Type B pancreatic cell (in vitro differentiated cells): ENCODE measurements around the gene CDAN1. TPM values are rescaled to one million over a fixed set of nuclear protein-coding genes. Genes with fewer than 3 reads are reported as not detected.

Experiments
- DNase-seq: peaks from one replicate; pipeline ENCODE4 v3.0.0; 2021; ENCODE audit warnings: mixed read lengths; ENCODE audit not compliant: unreplicated experiment; ENCODE audit errors: extremely low spot score
- H3K27ac Mint-ChIP-seq: 2 replicates; pipeline ENCODE4 v1.8.0; 2021; ENCODE audit warnings: mild to moderate bottlenecking, mixed read lengths
- H3K27me3 Mint-ChIP-seq: 2 replicates; pipeline ENCODE4 v1.8.0; 2021; ENCODE audit warnings: mixed read lengths
- H3K36me3 Mint-ChIP-seq: 2 replicates; pipeline ENCODE4 v1.8.0; 2021; ENCODE audit warnings: mixed read lengths
- H3K4me1 Mint-ChIP-seq: one replicate; pipeline ENCODE4 v1.8.0; 2021; ENCODE audit warnings: mixed read lengths; ENCODE audit not compliant: unreplicated experiment
- H3K4me3 Mint-ChIP-seq: 2 replicates; pipeline ENCODE4 v1.8.0; 2021; ENCODE audit warnings: mild to moderate bottlenecking, mixed read lengths
- H3K9me3 Mint-ChIP-seq: 2 replicates; pipeline ENCODE4 v1.8.0; 2021; ENCODE audit warnings: mixed read lengths
- CTCF ChIP-seq: fragments of 200-600 bp; sonication (generic); conservative IDR thresholded peaks from 2 replicates; pipeline ENCODE4 v1.5.0; 2021; ENCODE audit warnings: antibody characterized with exemption, mild to moderate bottlenecking
- total RNA-seq: library from RNA; stranded (reverse); gene quantifications from 2 replicates; pipeline ENCODE4 v1.2.1, GENCODE V29; 2021; ENCODE audit warnings: low replicate concordance

CDAN1 gene
- total RNA-seq, 1 donor from 2014 or later: 37.2 TPM

GRCh38 chr15:42759093-42759492 is 22.2 kb upstream of the CDAN1 start:
- peaks cover 26% of the 10 kb centered on the region for H3K36me3 Mint-ChIP-seq
- H3K4me1 Mint-ChIP-seq: no peaks in the 10 kb centered on the region
- H3K27me3 Mint-ChIP-seq: no peaks in the 10 kb centered on the region
- H3K27ac Mint-ChIP-seq: no peak overlapping the region
- peaks cover 10% of the 10 kb centered on the region for H3K9me3 Mint-ChIP-seq
- no peak for DNase-seq
- no peak for TF ChIP-seq CTCF
- H3K4me3 Mint-ChIP-seq: no peak overlapping the region

- H3K27me3 Mint-ChIP-seq: no peaks in the 10 kb centered on the region
Observed at GRCh38 chr15:42750306-42750705, 13.4 kb upstream of the CDAN1 start.

GRCh38 chr15:42749266-42749665 is 12.3 kb upstream of the CDAN1 start:
- Mint-ChIP-seq H3K4me1 (no peaks in the 10 kb centered on the region), H3K9me3 (no peaks in the 10 kb centered on the region), H3K27me3 (no peaks in the 10 kb centered on the region), H3K36me3 (peaks cover 28% of the 10 kb centered on the region), H3K4me3 (no peak overlapping the region), H3K27ac (no peak overlapping the region)
- TF ChIP-seq CTCF: no peak
- DNase-seq: no peak

More at GRCh38 chr15:42750306-42750705, 13.4 kb upstream of the CDAN1 start:
- peaks cover 28% of the 10 kb centered on the region for H3K36me3 Mint-ChIP-seq
- H3K9me3 Mint-ChIP-seq: no peaks in the 10 kb centered on the region
- H3K27ac Mint-ChIP-seq: no peak overlapping the region
- H3K4me3 Mint-ChIP-seq: no peak overlapping the region
- TF ChIP-seq CTCF: no peak
- no peaks in the 10 kb centered on the region for H3K4me1 Mint-ChIP-seq
- DNase-seq: no peak

GRCh38 chr15:42744195-42744594 is 7.3 kb upstream of the CDAN1 start:
- no peak overlapping the region for H3K4me3 Mint-ChIP-seq

GRCh38 chr15:42742149-42742548 is 5.2 kb upstream of the CDAN1 start:
- no peaks in the 10 kb centered on the region for H3K36me3 Mint-ChIP-seq
- no peaks in the 10 kb centered on the region for H3K27me3 Mint-ChIP-seq
- peaks cover 15% of the 10 kb centered on the region for H3K4me1 Mint-ChIP-seq
- no peak overlapping the region for H3K4me3 Mint-ChIP-seq
- no peak for TF ChIP-seq CTCF
- no peak for DNase-seq
- no peak overlapping the region for H3K27ac Mint-ChIP-seq
- H3K9me3 Mint-ChIP-seq: no peaks in the 10 kb centered on the region

More at GRCh38 chr15:42744195-42744594, 7.3 kb upstream of the CDAN1 start:
- Mint-ChIP-seq H3K36me3 (no peaks in the 10 kb centered on the region), H3K27me3 (no peaks in the 10 kb centered on the region), H3K9me3 (no peaks in the 10 kb centered on the region), H3K27ac (no peak overlapping the region), H3K4me1 (peaks cover 9% of the 10 kb centered on the region)
- no peak for TF ChIP-seq CTCF
- DNase-seq: no peak

- Mint-ChIP-seq H3K9me3 (no peaks in the 10 kb centered on the region), H3K36me3 (no peaks in the 10 kb centered on the region), H3K27me3 (no peaks in the 10 kb centered on the region), H3K4me1 (peaks cover 15% of the 10 kb centered on the region), H3K4me3 (no peak overlapping the region), H3K27ac (no peak overlapping the region)
- DNase-seq: no peak
- TF ChIP-seq CTCF: no peak
Observed at GRCh38 chr15:42741710-42742109, 4.8 kb upstream of the CDAN1 start.
